Stimulated activated CD4-positive, alpha-beta T cell treated with anti-CD3 and anti-CD28 coated beads, Interleukin-15, amount 100 ng/mL, for 48 hours (primary cell): ENCODE measurements around the gene HMGB2.

Source experiments
- DNase-seq, 2 donors: peaks; one replicate each; pipeline ENCODE4 v3.0.0-alpha.2; 2020; ENCODE audit warnings: low read depth in 2 of 2

Gene HMGB2

GRCh38 chr4:173334891-173335752 is 964 bp upstream of the HMGB2 start:
- DNase-seq, result peak in 1 of 2 donors; percentile 36

- peak in 1 of 2 donors; percentile 14 for DNase-seq
These were observed 487 bp downstream of the HMGB2 start for GRCh38 chr4:173333658-173334084.

DNA sequence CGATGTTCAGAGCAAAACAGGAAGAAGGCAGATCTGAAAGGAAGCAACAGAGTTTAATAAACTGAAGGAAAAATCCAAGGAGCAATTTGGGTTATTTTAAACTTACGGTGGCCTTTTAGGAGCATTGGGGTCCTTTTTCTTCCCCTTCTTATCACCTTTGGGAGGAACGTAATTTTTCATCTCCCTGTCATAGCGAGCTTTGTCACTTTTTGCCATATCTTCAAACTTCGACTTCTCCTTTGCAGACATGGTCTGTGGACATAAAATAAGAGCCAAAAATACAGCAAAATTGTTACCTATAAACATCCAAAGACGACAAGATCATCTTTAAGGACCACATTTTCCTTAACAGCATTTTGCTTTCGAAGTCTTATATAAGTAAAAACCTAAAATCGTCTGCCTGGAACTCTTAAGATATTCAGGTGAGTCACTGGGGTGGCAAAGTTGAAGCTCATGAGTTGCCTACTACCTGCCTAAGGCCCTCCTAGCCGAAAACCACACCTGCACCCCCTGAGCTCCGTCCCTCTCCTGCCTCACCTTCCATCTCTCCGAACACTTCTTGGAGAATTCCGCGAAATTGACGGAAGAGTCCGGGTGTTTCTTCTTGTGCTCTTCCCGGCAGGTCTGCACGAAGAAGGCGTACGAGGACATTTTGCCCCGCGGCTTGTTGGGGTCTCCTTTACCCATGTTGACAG is 1.0 kb downstream of the HMGB2 start:
- peak in 1 of 2 donors; percentile 4 for DNase-seq

- no peak for DNase-seq
These were observed 2.1 kb downstream of the HMGB2 start for GRCh38 chr4:173332021-173332487.

- no peak for DNase-seq
These were observed 3.6 kb downstream of the HMGB2 start for GRCh38 chr4:173330590-173330989.

DNA sequence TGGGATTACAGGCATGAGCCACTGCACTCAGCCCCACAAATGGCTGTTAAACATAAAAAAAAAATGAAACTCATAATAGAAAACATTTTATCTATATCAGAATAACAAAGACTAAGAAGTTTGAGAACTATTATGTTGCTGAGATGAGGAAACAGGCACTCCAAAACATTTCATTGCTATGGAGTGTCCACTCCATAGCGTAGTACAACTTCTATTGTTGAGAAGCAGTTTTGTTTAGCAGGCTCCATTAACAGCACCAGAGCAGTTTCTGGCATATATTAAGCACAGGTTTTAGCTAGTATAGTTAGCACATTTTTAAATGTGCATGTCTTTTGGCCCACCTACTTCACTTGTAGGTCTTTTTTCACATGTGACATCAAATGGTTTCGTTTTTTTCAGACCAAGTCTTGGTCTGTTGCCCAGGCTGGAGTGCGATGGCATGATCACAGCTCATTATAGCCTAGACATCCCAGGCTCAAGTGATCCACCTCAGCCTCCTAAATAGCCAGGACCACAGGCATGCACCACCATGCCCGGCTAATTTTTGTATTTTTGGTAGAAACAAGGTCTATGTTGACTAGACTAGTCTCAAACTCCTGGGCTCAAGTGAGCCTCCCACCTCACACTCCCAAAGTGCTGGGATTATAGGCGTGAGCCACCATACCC is 5.8 kb downstream of the HMGB2 start:
- DNase-seq, result no peak

GRCh38 chr4:173325007-173325736 is 9.0 kb downstream of the HMGB2 start:
- no peak for DNase-seq

DNA sequence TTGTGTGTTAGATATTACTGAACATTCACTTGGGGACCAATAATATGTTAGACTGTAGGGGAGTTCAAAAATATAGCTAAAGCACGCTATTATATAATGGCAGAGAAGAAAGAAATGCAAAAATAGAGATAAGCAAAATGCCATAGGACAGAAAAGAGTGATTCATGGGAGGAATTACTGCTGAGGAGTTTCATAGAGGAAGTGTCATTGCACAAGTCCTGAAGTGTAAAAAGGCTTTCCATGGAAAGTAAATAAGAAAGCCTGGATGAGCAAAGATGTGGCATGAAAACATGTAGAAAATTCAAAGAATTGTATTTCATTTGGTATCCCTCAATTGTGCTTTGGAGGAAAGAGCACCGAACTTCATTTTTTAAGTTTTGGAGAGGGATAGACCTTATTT is 14.5 kb downstream of the HMGB2 start:
- no peak for DNase-seq

DNA sequence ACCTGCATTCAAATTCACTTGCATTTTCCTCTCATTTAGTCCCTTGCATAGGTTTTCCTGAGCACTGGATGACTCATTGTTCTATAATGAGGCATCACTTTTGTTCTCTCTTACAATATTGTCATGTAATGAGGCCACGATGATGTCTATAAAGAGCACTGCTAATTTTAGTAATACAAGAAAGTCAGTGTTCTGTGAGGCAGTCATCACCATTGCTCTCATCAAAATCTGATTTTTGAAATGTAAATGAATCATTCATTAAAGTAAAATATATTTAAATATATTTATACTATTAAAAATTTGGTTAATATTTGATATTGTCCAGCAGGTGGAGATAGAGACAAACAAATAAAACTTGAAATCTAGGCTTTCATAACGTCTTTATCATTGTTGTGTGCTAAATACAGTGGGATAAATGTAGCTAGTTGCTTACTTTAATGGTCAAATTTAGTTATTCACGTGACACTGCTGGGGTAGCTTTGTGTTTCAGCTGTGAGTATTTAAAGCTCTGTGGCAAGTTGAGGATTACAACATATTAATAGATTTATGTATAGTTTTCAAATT is 15.4 kb downstream of the HMGB2 start:
- no peak for DNase-seq

- no peak for DNase-seq
These were observed 15.9 kb downstream of the HMGB2 start for GRCh38 chr4:173318240-173318639.

- DNase-seq, result no peak
These were observed 17.2 kb downstream of the HMGB2 start for GRCh38 chr4:173317004-173317403.

- no peak for DNase-seq
These were observed 18.1 kb downstream of the HMGB2 start for GRCh38 chr4:173316060-173316459.

- DNase-seq, result no peak
These were observed 19.4 kb downstream of the HMGB2 start for GRCh38 chr4:173314715-173315114.

DNA sequence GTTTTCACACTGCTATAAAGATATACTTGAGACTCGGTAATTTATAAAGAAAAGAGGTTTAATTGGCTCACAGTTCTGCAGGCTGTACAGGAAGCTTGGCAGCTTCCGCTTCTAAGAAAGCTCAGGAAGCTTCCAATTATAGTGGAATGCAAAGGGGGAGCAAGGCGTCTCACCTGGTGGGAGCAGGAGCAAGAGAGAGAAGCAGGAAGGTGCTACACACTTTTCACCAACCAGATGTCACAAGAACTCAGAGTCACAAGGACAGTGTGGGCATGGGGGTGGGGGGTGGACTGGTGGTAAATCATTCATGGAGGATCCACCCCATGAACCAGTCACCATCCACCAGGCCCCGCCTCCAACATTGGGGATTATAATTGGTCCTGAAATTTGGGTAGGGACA is 22.8 kb downstream of the HMGB2 start:
- no peak for DNase-seq

GRCh38 chr4:173307778-173308177 is 26.4 kb downstream of the HMGB2 start:
- DNase-seq, result no peak

DNA sequence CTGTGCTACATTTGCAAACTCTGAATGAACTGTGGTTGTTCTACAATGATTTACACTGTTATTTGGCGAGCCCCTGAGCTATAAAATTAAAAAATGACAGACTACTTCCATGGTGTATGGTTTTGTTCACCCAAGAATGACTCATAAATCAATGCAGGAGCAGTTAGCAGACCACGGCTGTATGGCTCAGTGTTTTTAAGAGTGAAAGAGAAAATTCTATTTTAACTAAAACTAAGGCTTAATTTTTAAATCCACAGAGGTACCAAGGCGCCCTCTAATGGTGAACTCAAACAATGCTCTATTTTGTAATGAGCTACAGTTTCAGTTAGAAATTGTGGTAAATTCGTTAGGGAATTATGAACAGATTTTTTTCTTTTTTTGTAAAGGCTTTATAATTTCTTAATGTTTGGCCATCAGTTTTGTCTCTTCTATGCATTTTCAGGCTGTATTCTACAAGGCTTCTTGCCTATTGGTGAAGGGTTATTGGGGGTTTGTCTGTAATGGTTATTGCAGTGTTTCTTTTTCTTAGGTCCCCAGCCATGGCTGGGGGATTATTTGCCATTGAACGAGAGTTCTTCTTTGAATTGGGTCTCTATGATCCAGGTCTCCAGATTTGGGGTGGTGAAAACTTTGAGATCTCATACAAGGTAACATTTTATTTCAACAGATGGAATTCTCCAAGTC is 32.5 kb downstream of the HMGB2 start:
- peak in 1 of 2 donors; percentile 6 for DNase-seq

DNA sequence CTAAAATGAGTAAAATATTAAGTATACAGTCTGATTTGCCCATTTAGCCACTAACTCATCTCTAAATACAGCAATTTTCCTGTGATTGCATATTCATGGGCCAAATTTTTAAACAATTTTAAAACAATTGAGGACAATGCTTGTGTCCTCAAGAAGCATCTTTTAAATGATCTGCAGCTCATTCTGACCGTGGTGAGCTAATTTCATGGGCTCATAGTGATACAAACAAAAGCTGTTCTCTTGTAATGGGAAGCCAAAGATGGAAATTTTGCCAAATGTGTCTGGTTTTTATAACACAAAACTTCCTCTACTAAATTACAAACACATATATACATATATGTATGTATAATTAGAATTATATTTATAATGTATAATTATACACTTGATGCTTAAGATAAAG is 39.7 kb downstream of the HMGB2 start:
- no peak for DNase-seq

DNA sequence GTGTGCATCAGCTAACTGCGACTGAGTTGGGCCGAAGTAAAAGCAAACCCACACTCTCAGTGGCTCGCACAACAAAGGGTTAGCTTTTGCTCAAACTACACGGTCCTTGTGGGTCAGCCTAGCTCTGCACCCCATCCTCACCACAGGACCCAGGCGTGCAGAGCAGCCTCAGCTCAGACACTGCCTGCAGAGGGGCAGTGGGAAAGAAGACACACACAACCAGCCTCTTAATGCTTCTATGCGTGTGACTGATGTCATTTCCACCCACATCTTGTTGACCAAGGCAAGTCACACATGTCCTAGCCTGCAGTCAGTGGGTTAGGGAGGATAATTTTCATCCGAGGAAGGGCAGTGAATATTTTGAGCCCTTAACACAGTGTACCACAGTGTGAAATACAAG is 40.5 kb downstream of the HMGB2 start:
- no peak for DNase-seq

DNA sequence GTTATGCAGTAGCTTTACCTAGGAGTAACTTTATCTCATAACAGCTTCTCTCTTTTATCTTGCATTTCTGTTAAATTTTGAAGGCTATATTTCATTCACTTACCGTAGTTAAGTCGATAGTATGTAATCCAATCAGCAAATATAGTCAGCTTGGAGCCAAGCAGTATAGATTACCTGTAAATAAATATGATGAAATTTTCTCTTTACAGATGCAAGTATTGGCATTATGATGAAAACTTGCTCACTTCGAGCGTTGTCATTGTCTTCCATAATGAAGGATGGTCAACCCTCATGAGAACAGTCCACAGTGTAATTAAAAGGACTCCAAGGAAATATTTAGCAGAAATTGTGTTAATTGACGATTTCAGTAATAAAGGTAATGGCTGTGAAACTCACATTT is 42.3 kb downstream of the HMGB2 start:
- no peak for DNase-seq

DNA sequence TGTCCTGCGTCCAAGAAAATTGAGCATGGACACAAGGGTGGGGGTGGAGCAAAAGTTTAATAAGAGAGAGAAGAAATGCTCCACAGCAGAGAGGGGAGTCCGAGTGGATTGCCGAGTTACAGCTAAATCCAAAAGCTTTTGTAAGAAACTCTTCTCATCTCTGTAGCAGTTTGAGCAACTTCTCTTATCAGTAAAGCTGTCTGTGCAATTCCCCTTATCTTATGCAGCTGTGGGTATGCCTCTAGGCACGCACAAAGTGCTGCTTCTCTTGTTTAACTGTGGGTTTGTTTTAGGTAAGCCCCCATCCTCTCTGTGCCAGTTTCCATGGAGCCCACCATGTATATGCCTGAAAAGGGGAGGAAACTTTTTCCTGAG is 44.8 kb downstream of the HMGB2 start:
- DNase-seq, result no peak
